HG02763 (cell line): Measurements from ENCODE around the gene GLG1.
"Not testable (repeated sequence)": the region's sequence is repeated elsewhere in the genome, so short reads cannot be mapped to it uniquely, and the experiment has no call there.

Source experiments
- ATAC-seq: cut with Tn5 transposase; IDR thresholded peaks from one replicate; pipeline ENCODE4 v1.9.1; 2021; ENCODE audit warnings: mild to moderate bottlenecking, moderate library complexity; ENCODE audit not compliant: unreplicated experiment

Gene GLG1

DNA sequence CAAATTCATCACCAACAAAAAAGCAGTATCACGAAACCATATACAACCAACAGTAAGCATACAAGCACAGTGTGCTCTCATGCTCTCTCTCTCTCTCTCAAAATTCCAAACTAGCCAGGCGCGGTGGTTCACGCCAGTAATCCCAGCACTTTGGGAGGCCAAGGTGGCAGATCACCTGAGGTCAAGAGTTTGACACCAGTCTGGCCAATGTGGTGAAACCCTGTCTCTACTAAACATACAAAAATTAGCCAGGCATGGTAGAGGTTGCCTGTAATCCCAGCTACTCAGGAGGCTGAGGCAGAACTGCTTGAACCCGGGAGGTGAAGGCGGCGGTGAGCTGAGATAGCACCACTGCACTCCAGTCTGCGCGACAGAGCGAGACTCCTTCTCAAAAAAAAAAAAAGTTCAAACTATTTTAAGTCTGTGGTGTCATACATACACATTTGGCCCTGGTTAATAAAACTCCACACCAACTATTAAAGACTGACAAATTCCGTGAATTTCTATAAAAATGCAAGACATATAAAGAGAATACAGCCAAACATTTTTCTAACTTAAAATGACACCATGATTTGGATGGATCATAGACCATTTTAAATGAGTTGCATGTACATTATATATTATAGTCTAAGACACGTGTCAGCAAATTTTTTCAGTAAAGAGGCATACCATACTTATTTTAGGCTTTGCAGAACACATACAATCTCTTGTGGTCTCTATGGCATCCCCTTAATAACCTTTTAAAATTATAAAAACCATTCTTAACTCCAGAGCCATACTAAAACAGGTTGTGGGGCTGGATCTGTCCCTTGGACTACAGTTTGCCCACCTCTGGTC, 30.9 kb downstream of the GLG1 start:
- no peak for ATAC-seq

DNA sequence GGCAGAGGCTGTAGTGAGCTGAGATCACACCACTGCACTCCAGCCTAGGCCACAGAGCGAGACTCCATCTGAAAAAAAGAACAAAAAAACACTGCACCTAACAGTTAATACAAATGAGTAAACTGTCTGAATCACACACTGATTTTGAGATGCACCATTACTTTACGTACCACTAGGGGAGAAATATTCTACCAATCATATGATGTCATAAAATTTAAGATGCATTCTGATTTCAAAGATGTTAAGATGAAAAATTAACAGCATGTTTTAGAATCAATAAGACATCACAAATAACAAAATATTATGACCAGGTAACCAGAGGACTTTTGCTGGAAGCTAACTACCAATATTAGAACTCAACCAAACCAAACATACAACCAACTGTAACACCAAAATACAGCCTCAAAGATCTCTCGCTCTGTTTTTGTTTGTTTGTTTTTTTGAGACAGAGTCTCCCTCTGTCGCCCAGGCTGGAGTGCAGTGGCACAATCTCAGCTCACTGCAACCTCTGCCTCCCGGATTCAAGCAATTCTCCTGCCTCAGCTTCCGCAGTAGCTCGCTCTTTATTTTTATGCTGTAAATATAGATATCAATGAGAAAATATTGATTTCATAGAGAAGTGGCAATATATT, 31.6 kb downstream of the GLG1 start:
- ATAC-seq: no peak

- no peak for ATAC-seq
Observed at GRCh38 chr16:74574146-74574545, 32.8 kb downstream of the GLG1 start.

- ATAC-seq: no peak
Observed at GRCh38 chr16:74573622-74574021, 33.3 kb downstream of the GLG1 start.

- ATAC-seq: no peak
Observed at GRCh38 chr16:74570412-74571301, 36.3 kb downstream of the GLG1 start.

DNA sequence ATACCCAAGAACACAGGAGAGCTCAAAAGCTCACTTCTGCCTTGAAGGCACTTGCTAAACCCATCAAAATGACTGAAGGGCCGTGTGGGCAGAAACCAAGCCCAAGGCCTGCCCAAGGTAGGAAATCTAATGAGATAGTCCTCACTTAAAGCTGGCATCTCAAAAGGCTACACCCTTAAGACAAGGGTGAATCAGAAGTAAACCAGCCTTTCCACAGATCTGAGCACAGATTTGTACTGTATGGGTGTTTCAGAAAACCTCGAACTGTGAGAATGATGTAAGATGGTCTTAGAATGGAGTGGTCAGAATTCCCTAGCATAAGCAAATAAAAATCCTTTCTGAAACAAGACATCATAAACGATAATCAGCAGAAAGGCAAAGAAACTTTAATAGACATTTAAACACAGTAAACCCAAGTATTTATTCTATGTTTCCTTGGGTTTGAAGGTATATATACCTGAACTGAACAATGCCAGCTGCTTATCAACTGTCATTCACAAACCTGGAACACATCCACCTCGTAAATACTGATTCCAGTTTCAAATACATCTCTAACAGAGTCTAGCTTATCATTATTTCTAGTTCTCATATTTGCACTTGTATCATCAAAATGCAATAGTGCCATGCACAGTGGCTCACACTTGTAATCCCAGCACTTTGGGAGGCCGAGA, 37.8 kb downstream of the GLG1 start:
- no peak for ATAC-seq

DNA sequence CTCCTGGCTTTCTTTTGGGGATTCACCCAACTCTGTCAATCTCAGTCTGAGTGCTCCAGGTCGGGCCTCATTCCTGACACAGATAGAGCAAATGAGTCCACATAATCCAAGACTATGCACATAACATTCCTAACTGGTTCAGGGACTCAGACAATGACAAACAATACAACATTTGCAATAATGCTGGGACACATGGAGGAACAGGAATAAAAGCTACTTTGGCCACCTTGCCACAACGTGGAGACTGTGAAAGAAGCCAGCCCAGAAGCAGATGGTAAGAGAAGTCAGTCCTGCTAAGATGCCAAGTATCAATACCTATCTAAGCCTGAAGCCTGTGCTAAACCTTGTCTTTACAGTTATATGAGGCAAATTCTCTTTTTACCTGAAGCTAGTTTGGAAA, 39.0 kb downstream of the GLG1 start:
- no peak for ATAC-seq

DNA sequence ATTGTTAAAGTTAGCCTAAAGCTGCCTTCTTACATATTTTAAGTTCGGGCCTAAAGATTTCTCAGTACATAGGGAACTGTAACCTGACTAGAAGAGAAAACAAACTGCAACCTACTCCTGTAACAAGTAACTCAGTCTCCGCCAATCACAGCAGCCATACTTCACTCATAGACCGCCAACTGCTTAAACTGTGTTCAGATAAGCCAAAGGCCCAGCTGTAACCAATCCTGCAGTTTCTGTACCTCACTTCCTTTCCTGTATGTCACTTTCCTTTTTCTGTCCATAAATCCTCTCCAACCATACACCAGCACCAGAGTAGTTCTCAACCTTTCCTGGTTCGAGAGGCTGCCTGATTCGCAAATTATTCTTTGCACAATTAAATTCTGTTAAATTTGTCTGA, 41.5 kb downstream of the GLG1 start:
- no peak for ATAC-seq

GRCh38 chr16:74564451-74564984, 42.4 kb downstream of the GLG1 start:
- ATAC-seq: no peak

GRCh38 chr16:74563828-74564263, 43.1 kb downstream of the GLG1 start:
- no peak for ATAC-seq

GRCh38 chr16:74562117-74562516, 44.8 kb downstream of the GLG1 start:
- ATAC-seq: no peak

- no peak for ATAC-seq
Observed at GRCh38 chr16:74561626-74562025, 45.3 kb downstream of the GLG1 start.

GRCh38 chr16:74560912-74561311, 46.0 kb downstream of the GLG1 start:
- ATAC-seq: no peak

- no peak for ATAC-seq
Observed at GRCh38 chr16:74558873-74559272, 48.0 kb downstream of the GLG1 start.

DNA sequence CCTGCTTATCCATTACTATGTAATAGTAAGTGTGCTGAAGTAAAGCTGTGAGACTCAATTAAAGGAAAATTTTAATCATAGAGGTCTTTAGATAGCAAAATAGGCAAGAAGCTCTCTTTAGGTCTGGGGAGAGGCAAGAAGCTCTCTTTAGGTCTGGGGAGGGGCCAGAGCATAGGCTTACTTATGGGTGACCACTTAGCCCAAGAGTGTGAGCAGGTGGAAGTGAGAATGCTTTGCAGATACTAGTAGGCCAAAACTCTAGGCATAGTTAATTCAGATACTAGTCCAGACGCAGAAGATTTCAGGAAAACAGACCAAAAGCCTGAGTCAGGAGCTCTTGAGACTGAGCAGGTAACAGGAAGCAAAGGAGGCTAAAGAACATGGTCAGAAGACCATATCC, 49.6 kb downstream of the GLG1 start:
- ATAC-seq: no peak

DNA sequence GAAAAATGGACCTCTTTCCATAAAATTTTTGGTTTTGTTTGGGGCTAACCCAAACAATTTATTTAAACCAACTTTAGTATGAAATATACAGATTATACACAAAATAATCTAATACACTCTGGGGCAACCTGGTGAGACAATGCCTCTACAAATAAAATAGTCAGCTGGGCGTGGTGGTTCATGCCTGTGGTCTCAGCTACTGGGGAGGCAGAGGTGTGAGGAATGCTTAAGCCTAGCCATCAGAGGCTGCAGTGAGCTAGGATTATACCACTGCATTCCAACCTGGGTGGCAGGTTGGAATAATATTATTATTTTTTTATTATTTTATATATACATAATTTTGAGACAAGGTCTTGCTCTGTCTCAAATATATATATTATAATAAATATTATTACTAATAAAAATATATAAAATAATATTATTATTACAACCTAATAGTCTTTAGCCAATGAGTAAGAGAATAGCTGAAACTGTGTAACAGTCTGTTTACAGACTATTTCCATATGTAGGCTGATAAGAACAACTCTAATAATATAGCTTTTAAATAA, 50.5 kb downstream of the GLG1 start:
- no peak for ATAC-seq

GRCh38 chr16:74552357-74552756, 54.6 kb downstream of the GLG1 start:
- ATAC-seq: not testable (repeated sequence)

GRCh38 chr16:74550227-74551019, 56.5 kb downstream of the GLG1 start:
- not testable (repeated sequence) for ATAC-seq

DNA sequence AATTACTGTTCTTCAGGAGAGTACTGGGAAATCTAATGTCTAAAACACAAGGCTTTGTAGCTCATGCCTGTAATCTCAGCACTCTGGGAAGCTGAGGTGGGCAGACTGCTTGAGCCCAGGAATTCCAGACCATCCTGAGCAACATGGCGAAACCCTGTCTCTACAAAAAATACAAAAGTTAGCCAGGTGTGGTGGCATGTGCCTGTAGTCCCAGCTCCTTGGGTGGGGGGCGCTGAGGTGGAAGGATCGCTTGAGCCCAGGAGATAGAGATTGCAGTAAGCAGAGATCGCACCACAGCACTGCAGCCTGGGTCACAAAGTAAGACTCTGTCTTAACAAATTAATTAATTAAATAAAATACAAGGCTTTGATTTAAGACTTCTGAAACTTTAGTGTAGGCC, 60.8 kb downstream of the GLG1 start:
- ATAC-seq: not testable (repeated sequence)
